ENCODE data around the gene MRPS34.
"Not testable (repeated sequence)": the region's sequence is repeated elsewhere in the genome, so short reads cannot be mapped to it uniquely, and the experiment has no call there.

The MRPS34 gene

DNA sequence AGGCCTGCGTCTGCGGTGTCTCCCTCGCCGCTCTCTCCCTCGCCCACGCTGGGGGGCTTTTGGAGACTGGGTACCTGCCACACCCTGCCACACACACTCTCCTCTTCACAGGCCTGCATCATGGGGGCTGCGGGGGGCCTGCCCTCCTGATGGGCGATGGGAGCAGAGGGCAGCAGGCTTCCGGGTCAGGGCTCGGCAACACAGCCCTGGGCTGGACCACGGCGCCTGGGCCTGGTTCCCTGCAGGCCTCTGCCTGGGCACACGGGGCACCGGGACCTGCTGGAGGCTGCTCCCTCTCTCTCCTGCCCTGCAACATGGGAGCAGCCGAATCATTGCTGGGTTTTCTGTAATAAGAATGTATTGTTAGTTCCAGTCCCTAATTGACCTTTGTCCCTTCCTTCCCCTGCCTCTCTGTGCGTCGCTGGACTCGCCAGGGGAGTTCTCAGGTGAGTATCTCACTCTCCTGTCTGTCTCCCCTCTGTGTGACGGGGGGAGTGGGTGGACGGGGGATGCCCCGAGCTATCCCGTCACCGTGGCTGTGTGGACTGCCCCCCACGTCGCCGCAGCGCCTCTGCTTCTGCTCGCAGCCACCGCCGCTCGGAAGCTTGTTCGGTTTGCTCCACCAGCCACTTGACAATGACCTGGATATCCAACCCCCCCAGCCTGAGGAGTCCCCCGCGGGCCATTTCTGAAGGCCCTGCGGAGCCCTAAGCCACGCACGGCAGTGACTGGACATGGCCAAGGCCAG, 15.0 kb downstream of the MRPS34 start:
- DNase-seq (ENCODE audit: low read depth, low spot score) = no peak

- no peak for DNase-seq (ENCODE audit: low read depth, low spot score)
Observed at GRCh38 chr16:1754204-1754603, 18.7 kb downstream of the MRPS34 start.

- no peak for DNase-seq (ENCODE audit: low read depth, low spot score)
Observed at GRCh38 chr16:1752853-1753252, 20.1 kb downstream of the MRPS34 start.

GRCh38 chr16:1751946-1752345, 21.0 kb downstream of the MRPS34 start:
- no peak for DNase-seq (ENCODE audit: low read depth, low spot score)

GRCh38 chr16:1749152-1750117, 23.5 kb downstream of the MRPS34 start:
- no peak for DNase-seq (ENCODE audit: low read depth, low spot score)

DNA sequence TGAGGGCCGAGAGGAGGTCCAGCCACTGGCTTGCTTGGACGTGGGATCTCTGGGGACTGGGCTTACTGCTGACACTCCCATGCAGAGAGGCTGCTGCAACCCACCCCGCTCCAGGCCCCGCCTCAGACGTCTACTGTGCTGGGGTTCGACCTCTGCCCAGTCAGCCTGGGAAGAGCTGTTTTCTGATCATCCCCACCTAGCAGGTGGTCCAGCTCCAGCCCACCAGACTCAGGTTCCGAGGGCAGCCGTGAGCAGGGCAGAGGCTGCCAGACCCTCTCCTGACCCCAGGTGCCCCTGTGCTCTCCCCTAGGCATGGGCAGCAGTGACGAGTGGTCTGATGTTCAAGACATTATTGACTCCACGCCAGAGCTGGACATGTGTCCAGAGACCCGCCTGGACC, 25.0 kb downstream of the MRPS34 start:
- no peak for DNase-seq (ENCODE audit: low read depth, low spot score)

GRCh38 chr16:1746693-1747195, 26.2 kb downstream of the MRPS34 start:
- no peak for DNase-seq (ENCODE audit: low read depth, low spot score)

- no peak for DNase-seq (ENCODE audit: low read depth, low spot score)
Observed at GRCh38 chr16:1745900-1746692, 26.8 kb downstream of the MRPS34 start.

GRCh38 chr16:1745181-1745899, 27.6 kb downstream of the MRPS34 start:
- DNase-seq (ENCODE audit: low read depth, low spot score) = no peak

DNA sequence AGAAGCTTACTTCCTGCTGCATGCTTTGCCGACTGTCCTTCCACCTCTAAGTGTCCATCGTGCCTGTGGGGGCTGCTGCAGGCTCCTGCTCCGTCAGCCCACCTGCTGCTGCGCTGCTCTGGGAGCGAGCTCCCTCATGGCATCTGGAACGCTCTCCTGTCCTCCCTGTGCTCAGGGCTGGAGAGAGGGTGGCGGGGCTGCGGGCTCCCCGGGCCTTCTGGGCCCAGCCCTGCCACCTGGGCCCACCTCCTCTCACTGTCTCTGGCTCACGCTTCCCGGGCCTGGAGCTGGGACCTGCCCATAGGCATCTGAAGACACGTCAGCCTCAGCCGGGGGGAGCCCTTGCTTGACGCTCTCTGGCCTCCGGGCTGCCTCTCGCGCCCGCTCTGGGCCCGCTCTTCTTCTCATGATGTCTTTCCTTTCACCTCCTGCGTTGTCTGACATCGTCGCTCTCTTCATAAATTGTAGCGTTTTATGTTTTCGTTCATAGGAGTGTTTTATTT, 28.5 kb downstream of the MRPS34 start:
- DNase-seq (ENCODE audit: low read depth, low spot score) = no peak

DNA sequence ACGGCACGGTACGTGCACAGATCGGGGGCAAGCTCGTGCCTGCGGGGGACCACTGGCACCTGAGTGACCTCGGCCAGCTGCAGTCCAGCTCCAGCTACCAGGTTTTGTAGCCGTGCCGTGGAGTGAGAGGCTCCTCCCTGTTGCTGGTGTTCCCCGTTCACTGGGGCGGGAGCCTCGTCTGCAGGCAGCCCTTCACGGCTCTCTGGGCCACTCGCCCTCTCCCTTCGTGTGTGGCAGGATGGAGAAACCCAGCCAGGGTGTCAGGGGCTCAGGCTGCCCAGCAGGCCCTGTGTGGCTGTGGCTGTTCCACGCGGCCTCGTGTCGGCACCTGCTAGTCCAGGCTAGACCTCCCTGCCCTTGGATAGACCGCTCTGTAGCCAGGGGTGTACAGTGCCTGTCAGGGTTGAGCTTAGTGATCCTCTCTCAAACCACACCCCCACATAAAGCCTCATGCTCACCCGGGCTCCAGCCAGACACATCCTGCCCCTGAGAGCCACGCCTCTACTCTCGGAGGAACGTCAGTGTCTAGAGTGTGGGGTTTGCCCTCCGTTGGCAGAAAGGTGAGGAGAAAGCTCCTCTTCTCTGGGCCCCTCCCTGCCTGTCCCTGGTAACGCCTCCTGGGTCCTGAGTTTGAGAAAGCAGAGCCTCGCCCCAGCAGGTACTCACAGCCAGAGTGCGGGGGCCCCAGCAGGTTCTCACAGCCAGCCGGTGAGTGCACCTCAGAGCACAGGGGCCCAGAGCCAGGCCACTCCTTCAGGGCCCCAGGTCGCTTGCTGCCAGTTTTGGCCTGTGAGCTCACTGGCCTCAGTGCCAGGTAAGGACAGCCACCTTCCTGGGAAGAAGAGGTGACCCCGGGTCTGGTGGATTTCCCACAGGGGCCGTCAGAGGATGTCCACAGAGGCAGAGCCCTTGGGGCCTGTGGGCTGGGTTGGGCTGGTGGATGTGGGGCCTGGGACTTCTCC, 29.3 kb downstream of the MRPS34 start:
- no peak for DNase-seq (ENCODE audit: low read depth, low spot score)

- no peak for DNase-seq (ENCODE audit: low read depth, low spot score)
Observed at GRCh38 chr16:1741553-1742165, 31.3 kb downstream of the MRPS34 start.

DNA sequence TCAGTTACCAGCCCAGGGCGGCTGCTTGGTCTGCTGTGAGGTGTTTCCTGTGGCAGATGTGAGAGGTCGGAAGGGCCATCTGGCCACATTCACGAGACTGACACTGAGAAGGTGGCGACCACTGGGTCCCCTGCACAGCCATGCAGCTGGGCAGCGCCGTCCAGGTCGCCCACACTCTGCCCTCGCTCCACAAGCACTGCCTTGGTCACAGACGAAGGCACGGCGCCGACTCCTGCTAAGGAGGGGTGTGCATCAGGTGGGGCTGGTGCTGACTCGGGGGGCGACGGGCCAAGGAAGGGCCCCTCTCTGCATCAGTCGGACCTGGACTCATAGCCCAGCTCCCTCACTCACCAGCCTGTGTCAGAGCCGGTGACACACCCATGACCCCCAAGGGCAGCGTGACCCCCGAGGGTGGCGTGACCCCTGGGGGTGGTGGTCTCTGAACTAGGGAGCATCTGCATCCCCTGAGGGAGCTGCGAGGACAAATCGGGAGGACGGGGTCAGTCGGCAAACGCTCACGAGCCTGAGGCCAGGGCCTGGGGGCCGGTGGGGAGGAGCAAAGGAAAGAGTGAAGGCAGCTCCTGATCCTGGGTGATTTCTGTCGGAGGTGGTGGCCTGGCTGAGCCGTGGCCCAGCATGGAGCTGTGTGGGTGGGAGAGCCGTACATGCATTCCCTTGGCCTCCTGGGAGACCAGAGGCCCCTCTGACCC, 32.0 kb downstream of the MRPS34 start:
- no peak for DNase-seq (ENCODE audit: low read depth, low spot score)

GRCh38 chr16:1740234-1740633, 32.7 kb downstream of the MRPS34 start:
- no peak for DNase-seq (ENCODE audit: low read depth, low spot score)

GRCh38 chr16:1734816-1735215, 38.1 kb downstream of the MRPS34 start:
- DNase-seq (ENCODE audit: low read depth, low spot score) = no peak

GRCh38 chr16:1734123-1734522, 38.8 kb downstream of the MRPS34 start:
- no peak for DNase-seq (ENCODE audit: low read depth, low spot score)

- DNase-seq (ENCODE audit: low read depth, low spot score) = not testable (repeated sequence)
Observed at GRCh38 chr16:1732551-1732987, 40.4 kb downstream of the MRPS34 start.

- DNase-seq (ENCODE audit: low read depth, low spot score) = no peak
Observed at GRCh38 chr16:1732071-1732470, 40.9 kb downstream of the MRPS34 start.

DNA sequence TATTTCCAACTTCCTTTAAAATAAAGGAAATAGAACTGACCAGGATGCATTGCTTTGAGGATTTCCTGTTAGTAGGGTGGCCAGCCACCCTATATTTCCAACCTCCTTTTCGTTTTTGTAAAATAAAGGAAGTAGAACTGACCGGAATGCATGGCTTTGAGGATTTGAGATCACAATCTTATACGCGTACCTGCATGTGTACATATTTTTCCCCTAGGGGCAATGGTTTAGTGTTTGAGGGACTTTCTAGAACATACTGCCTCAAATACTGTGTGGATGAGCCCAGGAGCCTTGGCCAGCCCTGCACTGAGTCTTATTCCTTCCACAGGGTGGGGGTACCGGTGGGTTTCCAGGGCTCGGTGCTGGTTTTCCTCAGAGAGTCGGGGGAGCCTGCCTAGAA, 41.3 kb downstream of the MRPS34 start:
- no peak for DNase-seq (ENCODE audit: low read depth, low spot score)

Data from activated CD4-positive, CD25-positive, alpha-beta regulatory T cell treated with anti-CD3 and anti-CD28 coated beads, Interleukin-2, amount 50 U/mL, for 16 hours (primary cell).